ENCODE measurements around the gene ORM1.

DNA sequence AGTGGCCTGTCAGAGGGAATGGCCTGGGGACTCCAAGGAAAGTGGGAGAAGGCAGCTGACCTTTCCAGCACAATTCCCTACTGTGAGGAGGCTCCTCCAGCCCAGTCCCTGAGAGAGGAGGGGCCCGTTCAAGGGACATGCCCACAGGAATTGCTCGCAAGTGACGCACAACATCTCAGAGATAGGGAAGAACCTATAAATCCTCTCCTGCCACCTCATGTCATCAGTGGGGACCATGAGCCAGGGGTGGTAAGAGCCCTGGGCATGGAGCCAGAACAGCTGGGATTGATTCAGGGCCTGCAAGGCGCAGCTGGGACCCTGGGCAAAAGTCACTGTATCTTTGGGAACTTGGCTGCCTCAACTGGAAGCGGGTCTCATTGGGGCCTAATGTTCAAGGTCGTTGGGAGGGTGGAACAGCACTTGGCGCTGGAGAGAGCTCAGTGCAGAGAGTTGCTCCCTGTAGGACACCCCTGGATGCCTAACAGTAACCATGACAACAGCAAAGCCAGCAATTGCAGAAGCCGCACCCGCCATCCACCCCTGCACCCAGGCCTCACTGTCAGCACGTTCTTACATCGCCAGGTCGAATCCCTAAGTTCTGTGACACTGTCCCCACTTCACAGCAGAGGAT is 41.3 kb upstream of the ORM1 start:
- TF ChIP-seq, protein P1, sequence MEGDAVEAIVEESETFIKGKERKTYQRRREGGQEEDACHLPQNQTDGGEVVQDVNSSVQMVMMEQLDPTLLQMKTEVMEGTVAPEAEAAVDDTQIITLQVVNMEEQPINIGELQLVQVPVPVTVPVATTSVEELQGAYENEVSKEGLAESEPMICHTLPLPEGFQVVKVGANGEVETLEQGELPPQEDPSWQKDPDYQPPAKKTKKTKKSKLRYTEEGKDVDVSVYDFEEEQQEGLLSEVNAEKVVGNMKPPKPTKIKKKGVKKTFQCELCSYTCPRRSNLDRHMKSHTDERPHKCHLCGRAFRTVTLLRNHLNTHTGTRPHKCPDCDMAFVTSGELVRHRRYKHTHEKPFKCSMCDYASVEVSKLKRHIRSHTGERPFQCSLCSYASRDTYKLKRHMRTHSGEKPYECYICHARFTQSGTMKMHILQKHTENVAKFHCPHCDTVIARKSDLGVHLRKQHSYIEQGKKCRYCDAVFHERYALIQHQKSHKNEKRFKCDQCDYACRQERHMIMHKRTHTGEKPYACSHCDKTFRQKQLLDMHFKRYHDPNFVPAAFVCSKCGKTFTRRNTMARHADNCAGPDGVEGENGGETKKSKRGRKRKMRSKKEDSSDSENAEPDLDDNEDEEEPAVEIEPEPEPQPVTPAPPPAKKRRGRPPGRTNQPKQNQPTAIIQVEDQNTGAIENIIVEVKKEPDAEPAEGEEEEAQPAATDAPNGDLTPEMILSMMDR (IDR thresholded peaks at IDR 0.05): no peak
- TF ChIP-seq POLR2A (IDR thresholded peaks at IDR 0.05) (no peak), POLR2AphosphoS5 (IDR thresholded peaks at IDR 0.05) (no peak)
